ENCODE measurements around the gene HLA-DOA.

The HLA-DOA gene

DNA sequence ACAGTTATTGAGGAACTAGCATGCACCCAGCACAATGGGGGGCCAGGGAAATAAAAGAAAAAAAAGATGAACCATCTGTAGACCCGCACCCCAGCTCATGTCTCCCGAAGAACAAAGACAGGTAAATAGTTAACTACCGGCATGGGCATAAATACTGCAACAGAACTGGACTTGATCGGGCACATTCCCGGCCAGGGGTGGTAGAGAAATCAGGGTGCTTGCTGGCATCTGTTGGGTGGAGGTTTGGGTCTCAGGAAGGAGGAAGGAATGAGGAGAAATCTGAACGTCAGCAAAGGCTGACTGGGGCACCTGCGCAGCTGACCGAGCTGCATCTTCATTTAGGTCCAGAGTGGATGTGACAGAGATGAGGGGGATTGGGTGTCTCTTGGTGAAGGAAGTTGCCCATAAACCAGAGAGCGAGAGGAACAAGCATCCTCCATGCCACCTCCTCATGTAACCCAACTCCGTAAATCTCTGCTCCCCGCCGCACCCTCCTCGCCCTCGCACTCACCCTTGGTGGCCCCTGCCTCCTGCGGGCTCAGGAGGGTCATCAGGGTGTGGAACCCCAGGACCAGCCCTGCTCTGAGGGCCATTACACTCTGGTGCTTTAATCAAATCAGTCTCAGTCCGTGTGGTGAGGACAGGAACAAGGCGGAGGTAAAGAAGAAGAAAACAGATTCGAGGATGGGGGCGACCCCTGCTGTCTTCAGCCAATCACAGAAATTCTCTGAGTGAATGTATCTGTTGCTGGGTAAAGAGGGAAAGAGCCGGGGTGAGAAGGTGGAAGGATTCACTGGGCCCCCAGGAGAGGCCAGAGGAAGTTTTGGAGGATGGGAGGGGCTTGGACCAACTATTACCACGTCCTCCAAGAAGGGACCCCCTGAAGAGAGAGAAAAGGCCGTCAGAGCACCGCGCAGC is at the start of gene HLA-DOA:
HLA-DOA (minus strand) TSS at position 648 of the 918 bp plus-strand sequence.
- no peak for DNase-seq

DNA sequence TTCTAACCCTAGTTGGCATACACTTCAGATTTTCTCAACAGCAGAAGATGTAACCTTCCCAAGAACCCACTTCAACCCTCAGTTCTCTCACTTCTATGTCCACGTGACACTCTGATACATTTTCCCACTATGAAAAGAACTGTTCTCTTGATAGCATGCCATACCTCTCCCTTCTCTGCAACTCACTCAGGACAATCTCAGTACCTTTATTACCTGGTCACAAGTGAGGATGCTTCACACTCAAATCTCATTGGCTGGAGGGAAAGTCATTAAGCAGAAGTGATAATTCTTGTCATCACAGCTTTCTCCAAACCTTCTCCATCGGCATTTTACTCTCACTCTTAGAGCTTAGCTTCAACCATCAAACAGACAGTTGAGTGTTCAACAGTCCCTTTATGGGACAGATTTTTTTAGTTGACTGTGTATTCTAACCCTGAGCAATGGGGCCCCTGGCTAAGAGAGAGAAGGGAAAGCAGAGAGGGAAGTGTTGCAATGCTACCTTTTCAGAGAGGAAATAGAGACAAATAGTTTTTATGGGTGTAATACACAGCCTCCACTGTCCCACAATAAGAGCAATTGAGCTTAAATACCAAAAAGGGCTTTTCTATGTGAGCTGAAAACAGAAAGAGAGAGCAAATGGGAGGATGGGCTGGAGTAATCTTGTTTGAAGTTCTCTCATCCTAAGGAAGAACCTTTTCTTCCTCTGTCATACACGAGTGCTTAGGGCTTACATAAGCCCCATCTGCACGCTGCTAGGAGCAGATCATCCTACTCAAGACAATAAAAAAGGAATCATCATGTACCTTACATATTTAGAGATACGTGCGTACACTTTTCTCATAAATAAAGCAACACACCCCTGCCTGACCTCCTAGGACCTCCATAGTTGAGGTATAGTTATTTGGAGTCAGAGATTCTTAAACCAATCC is 48.1 kb upstream of the HLA-DOA start:
- DNase-seq, result no peak

DNA sequence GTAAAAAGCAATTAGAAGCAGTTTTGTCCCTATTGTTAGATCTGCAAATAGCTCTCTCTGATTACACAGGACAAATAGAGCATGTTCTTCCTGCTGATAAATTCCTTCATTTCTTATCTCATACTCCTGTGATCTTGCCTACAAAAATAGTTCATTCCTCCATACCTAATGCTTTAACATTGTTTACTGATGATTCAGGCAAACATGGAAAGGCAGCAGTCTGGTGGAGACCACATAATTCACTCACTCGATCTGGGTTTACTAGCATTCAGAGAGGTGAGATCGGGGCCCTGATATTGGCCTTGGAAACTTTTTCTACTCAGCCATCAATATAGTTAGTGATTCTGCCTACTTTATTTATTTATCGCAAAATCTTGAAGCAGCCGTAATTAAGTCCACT is 43.8 kb upstream of the HLA-DOA start:
- no peak for DNase-seq

DNA sequence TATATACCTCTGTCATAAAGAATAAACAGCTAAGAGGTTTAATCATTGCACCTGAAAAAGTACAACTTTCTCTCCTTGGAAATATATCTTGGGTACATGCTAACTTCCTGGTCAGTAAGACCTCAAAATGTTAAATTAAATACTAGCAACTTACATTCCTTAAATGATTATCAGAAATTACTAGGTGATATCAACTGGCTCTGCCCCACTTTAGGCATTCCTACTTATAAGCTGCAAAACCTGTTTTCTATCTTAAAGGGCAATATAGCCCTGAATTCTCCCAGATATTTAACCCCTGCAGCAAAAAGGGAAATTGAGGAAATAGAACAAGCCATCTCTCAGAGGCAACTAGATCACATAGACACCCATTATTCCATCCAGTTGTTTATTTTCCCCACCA is 43.2 kb upstream of the HLA-DOA start:
- DNase-seq, result no peak

DNA sequence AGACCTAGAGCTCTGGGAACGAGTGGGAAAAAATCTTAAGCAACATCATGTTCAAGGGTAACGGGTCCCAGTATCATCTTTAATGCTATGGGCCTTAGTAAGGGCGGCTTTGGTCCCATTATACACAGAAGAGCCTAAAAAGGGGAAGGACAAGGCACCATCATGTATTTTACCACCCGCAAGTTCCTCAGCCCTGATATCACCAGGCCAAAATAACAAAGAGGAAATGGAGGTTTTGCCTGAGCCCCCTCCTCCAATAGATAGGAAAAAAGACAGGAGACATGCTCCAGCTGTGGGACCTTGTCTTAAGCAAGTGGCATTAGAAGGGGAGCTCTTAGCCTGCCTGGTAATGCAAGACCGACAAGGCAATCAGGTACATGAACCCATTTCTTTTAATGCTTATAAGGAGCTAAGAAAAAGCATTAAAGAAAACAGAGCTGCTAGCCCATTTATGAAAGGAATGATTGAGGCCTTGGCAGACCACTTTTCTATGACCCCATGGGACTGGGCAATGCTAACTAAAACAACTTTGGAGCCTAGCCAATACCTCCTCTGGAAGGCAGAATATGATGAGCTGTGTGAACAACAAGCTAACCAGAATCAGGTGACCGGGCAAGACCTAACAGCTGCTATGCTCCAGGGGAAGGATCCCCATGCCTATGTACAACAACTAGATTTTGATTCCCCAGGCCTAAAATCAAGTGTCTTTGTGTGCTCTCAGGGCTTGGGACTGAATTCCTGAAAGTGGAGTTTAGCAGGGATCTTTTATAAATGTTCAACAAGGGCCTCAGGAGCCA is 40.8 kb upstream of the HLA-DOA start:
- DNase-seq, result no peak

DNA sequence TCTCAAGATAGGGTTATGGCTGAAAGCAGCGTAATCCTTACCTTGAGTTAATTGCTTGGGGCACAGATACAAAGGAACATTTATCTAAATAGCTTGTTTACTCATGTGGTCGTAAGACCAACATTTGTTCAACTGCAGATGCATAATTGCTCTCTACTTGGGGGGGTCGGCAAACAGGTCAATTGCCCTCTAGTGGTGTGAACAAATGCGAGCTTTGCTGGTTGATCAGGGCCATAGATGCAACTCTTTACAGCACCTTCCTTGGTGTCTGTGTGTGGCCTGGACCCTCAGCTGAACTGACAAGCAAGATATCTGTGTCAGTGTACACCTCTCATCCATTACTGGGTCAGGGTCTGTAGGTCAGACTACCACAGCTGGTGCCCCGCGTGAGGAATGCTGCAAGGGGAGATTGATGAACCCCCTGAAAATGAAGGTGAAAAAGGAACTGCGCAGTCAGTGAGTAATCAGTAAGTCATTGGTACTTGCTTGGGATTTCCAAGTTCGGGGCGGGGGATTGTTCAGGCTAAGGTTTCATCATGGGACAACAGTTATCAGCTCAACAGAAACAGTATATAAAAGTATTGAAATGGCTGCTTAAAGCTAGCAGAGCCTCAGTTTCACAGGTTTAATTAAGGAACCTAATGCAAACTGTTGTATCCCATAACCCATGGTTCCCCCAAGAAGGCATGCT is 40.1 kb upstream of the HLA-DOA start:
- DNase-seq, result no peak

DNA sequence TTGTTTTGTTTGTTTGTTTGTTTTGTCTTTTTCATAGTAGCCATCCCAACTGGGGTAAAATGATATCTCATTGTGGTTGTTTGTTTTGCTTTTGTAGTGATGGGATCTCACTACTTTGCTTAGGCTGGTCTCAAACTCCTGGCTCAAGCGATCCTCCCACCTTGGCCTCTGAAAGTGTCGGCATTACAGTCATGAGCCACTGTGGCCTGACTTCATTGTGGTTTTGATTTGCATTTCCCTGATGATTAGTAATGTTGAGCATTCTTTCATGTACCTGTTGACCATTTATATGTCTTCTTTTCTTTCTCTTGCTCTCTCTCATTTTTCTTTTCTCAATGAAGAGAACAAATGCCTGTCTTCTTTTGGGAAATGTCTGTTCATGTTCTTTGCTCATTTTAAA is 30.8 kb upstream of the HLA-DOA start:
- DNase-seq, result no peak

DNA sequence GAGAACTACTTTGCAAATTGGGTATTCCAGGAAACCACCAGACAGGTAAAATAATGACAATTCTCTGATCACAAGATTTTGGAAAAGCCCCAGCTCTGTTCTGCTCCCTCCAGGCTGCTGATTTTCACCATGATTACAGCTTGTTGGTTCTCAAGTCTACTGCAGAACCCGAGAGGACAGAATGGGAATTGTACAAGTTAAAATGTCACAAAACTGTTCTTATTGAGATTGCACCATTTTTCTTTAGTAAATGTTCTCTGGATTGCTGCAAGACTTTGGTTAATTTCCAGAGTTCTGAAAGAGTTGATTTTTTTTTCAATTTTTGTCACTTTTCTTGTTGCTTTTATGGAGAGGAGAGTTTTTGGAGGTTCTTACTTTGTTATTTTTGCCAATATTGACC is 27.1 kb upstream of the HLA-DOA start:
- DNase-seq, result no peak

DNA sequence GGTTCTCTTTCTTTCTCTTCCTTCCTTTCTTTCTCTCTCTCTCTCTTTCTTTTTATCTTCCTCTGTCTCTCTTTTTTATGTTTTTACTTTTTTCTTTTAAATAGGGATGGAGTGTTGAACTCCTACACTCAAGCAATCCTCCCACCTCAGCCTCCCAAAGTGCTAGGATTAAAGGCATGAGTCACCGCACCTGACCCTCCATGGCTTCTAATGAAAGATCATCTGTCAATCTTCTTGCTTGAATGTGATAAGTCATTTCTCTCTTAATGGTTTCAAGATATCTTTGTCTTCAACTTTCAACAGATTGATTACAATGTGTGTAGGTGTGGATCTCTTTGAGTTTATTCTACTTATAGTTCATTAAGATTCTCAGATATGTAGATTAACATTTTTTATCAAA is 25.2 kb upstream of the HLA-DOA start:
- no peak for DNase-seq

DNA sequence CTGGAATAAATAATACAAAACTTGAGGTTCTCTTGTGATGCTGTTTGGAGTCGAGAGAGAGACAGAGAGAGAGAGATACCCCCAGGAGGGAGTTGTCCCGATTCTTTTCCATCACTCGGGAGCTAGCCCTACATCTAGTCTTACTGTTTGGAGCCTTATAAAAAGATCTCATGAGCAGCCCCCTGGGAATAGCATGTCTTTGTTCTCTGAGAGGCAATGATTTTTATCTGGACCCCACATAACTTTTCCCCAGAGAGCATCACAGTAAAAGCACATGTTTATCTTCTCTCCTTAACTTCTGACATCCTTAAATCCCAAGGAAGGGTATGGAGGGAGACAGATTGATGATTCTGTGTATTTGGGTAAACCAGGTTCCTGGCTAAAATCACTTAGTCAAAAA is 20.9 kb upstream of the HLA-DOA start:
- DNase-seq, result no peak

DNA sequence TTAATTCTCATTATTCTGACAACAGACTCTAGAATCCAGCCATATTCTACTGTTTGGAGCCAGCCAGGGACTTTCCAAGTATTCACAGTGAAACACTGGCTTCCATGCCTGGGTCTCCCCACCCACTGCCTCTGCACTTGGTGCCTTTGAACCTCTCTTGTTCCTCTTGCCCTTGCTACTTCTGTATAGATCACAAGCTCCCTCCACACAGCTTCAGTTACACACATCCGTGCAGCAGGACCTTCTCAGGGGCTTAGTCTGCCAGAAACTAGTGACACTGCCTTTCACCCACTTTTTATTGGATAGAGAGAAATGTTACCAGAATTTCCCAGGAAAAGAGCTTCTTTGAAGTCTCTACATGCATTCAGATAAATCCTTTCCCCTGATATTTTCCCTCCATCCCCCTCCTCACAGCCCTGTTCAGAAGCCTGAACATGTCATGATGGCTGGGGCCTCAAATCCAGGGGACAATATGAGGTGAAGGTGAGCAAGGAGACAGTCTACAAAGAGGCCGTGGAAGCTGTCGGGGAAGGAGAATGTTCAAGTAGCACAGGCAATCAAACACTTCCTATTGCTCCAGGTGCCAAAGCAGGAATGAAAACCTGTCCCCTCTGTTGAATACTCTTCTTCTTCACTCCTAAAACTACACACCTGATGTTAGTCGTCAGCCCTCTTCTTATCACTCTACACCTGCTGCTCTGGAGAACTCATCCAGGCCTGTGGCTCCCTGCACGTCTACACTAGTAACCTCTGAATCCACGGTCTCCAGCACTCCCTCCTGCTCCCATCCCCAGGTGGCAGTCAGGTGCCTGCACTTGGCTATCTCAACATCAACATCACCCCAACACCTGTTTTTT is 20.2 kb upstream of the HLA-DOA start:
- no peak for DNase-seq

DNA sequence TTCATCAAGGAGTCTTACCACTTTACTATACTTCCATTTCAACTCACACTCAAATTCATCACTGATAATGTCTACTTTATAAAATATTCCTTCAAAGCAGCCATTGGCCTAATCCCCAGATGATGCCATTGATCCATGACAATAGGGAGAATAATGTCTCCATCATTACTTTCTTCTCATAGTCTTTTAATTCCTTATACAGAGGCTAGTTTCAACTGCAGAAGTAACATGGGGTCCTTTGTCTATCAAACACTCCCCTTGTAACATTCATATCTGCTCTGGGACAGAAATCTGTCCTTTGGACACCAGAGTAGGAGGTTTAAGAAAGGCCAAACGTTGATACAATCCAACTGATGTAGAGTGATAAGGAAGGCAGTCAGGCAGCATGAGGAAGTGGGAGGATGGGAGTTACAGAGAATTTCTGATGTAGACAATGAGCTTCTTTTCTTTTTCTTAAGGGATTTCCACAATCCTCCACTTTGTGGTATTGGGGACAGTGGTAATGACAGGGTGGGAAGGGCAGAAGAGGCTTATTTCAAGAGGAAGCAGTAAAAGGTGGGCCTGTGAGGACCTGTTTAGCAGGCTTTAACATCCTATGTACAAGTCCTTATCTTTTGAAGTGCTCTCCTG is 18.9 kb upstream of the HLA-DOA start:
- DNase-seq, result no peak

DNA sequence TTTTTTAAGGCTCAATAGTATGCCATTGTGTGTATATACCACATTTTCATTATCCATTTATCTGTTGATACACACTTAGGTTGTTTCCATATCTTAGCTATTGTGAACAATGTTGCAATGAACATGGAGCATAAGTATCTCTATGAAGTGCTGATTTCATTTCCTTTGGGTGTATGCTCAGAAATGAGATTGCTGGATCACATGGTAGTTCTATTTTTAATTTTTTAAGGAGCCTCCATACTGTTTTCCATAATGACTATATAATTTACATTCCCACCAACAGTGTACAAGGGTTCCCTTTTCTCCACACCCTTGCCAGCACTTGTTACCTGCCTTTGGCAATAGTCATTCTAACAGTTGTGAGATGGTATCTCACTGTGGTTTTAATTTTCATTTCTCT is 15.1 kb upstream of the HLA-DOA start:
- DNase-seq, result no peak

DNA sequence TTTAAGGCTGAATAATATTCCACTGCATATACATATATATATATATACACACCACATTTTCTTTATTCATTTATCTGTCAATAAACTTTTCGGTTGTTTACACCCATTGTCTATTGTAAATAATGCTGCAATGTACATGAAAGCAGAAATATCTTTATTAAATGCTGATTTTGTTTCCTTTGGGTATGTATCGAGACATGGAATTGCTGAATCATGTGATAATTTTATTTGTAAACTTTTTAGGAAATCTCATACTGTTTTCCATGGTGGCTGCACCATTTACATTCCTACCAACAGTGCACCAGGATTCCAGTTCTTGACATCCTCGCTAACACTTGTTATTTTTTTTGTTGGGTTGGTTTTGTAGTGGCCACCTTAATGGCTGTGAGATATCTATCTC is 14.1 kb upstream of the HLA-DOA start:
- DNase-seq, result no peak

DNA sequence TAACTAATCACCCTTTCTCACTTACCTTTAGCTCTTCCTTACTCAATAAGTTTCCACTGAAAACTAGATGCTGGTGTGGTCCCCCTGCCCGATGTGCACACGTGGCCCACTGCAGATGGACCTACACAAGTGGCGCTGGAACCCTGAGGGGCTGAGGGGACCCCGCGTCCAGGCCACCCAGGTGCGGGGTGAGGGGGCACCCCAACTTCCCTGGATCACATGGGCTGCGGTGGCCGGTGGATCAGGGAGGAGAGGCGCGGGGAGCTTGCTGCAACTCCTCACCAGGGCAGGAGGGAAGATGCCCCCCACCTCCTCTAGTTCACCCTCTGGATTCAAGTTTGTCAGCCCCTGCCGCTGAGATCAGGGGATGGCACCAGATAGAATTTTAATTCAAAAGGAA is 12.5 kb upstream of the HLA-DOA start:
- DNase-seq, result no peak

DNA sequence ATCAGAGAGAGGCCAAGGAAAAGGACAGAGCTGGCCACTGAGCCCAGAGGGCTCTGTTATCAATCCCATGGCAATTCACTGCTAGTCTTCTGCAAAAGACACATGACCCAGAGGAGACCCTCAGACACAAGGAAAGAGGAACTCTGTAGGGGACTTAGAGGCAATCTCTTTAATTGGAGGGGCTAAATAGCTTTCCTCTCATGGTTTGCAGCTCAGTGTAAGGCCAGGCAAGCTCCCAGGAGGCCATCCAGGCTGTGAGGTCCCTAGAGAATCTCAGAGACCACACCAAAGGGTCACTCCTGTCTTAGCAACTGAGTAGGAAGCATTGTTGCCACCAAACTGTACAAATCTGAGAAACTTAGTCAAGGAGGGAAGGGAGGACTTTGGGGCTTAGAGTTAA is 10.0 kb upstream of the HLA-DOA start:
- DNase-seq, result no peak

DNA sequence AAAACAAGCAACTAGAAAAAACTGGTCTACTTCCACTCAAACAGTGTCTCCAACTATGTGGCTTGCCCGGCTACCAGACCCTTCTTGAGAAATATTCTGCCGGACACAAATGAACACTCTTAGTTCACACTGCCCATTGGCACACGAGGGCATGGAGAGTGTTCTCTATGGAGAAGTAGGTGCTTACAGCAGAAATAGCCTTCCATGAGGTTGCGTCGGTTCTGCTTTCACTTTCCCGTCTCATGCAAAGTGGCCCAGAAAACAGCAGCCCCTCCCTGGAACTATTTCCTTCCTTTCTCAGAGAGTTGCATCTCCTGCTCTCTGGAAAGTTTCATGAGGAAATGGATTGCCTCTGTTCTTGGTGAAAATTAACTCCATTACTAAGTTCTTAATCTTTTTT is 9.5 kb upstream of the HLA-DOA start:
- DNase-seq, result no peak

DNA sequence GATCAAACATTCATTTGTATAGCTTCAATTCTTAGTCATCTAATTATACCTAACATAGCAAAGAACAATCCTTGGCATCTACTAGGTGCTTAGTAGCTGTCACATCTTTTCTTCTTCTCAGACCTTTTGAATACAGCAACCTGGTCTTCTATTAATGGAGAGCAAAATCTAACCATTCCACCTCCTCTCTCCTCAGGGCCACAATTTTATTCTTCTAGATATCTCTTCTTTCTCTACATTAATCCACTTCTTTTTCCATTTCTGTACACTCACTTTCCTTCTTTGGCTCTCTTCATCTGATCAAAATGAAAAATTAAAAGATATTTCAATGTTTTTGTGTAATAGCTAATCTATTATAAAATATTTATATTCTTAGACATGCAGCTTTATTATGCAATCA is 9.0 kb upstream of the HLA-DOA start:
- no peak for DNase-seq

DNA sequence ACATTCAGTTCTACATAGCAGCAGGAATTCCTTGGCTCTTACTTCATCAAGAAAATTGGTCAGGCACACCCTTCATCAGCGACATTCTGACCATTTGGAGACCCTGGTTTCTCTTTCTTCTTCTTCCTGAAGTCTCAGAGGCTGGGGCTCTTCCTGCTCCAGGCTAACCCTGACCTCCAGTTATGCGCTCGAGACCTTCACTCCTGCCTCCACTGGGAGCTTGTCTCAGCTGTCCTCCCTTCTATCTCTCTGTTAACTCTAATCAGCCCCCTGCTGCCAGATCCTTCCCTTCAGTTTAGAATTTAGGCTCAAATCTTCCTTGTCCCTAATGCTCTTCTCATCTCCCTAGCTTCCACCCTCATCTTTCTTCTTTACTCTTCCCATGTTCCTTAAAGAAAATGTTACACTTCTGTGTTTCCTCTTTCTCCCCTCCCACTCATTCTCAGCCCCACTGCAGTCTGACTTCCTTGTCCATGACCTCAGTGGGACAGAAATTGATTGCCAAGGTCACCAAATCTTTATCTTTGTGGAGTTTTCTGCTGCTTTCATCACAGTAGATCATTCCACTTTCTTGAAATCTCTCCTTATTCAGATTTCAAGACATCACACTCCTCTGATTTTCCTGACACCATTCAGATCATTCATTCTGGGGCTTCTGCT is 8.4 kb upstream of the HLA-DOA start:
- no peak for DNase-seq

DNA sequence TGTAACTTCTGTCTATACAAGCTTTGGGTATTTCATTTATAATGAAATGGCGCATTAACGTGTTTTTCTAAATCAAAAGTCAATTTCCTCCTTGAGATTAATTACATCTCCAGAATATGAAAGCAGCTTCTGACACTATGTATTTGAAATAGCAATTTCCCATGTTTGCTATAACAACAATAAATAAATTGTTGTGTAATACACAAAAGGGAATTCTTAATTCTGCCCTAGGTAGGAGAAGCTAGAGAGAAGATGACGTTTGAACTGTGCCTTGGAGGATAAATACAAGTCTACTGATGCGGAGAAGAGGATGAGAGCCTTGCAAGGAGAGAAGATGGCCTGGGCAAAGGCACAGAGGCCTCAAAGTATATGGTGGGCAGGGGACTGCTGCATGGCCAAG is 7.6 kb upstream of the HLA-DOA start:
- no peak for DNase-seq
